GM23248 (cell line): ENCODE results near the gene STK24. TPM values are rescaled to one million over a fixed set of nuclear protein-coding genes. Genes with fewer than 3 reads are reported as not detected.

Source experiments
- DNase-seq: peaks from one replicate; pipeline ENCODE4 v3.0.0-alpha.2; 2015
- H2AFZ ChIP-seq: fragments of 200-600 bp; sonication (generic); 2 replicates; pipeline ENCODE4 v1.6.1; 2016; ENCODE audit warnings: antibody characterized with exemption
- H3F3A ChIP-seq: fragments of 200-600 bp; sonication (generic); 2 replicates; pipeline ENCODE4 v1.6.1; 2016; ENCODE audit warnings: mild to moderate bottlenecking, antibody characterized with exemption, mixed run types; ENCODE audit not compliant: insufficient read depth
- H3K27ac ChIP-seq: fragments of 200-600 bp; sonication (generic); 2 replicates; pipeline ENCODE4 v1.5.1; 2016; ENCODE audit warnings: mild to moderate bottlenecking
- H3K27me3 ChIP-seq: fragments of 200-600 bp; sonication (generic); replicated peaks from 2 replicates; pipeline ENCODE4 v1.6.1; 2016; ENCODE audit warnings: mild to moderate bottlenecking; ENCODE audit not compliant: insufficient read depth
- H3K36me3 ChIP-seq: fragments of 200-600 bp; sonication (generic); 2 replicates; pipeline ENCODE4 v1.6.1; 2016; ENCODE audit warnings: low read depth, mild to moderate bottlenecking
- H3K4me1 ChIP-seq: fragments of 200-600 bp; sonication (generic); 2 replicates; pipeline ENCODE4 v1.6.1; 2016; ENCODE audit warnings: mild to moderate bottlenecking; ENCODE audit not compliant: insufficient read depth
- H3K4me2 ChIP-seq: fragments of 200-600 bp; sonication (generic); one replicate; pipeline ENCODE4 v1.6.1; 2016; ENCODE audit warnings: mild to moderate bottlenecking; ENCODE audit not compliant: unreplicated experiment
- H3K4me3 ChIP-seq: fragments of 200-600 bp; sonication (generic); 2 replicates; pipeline ENCODE4 v1.5.1; 2016; ENCODE audit warnings: mild to moderate bottlenecking
- H3K79me2 ChIP-seq: fragments of 200-600 bp; sonication (generic); 2 replicates; pipeline ENCODE4 v1.6.1; 2016; ENCODE audit warnings: mild to moderate bottlenecking; ENCODE audit not compliant: insufficient read depth
- H3K9ac ChIP-seq: fragments of 200-600 bp; sonication (generic); 2 replicates; pipeline ENCODE4 v1.6.1; 2016; ENCODE audit warnings: mild to moderate bottlenecking
- H3K9me2 ChIP-seq: fragments of 200-600 bp; sonication (generic); 2 replicates; pipeline ENCODE4 v1.6.1; 2016; ENCODE audit warnings: mixed run types, mild to moderate bottlenecking, moderate library complexity; ENCODE audit not compliant: insufficient read depth
- H3K9me3 ChIP-seq: fragments of 200-600 bp; sonication (generic); one replicate; pipeline ENCODE4 v1.6.1; 2017; ENCODE audit warnings: low read depth
- H4K20me1 ChIP-seq: fragments of 200-600 bp; sonication (generic); 2 replicates; pipeline ENCODE4 v1.6.0; 2016; ENCODE audit not compliant: insufficient read depth
- EZH2 ChIP-seq: fragments of 200-600 bp; sonication (generic); IDR thresholded peaks from 2 replicates; pipeline ENCODE4 v1.6.1; 2018; ENCODE audit warnings: antibody characterized with exemption, mild to moderate bottlenecking; ENCODE audit not compliant: insufficient read depth, poor library complexity, severe bottlenecking
- EZH2phosphoT487 ChIP-seq: fragments of 200-600 bp; sonication (generic); IDR thresholded peaks from 2 replicates; pipeline ENCODE4 v1.6.1; 2018; ENCODE audit warnings: antibody characterized with exemption, moderate library complexity, mild to moderate bottlenecking, low read depth; ENCODE audit not compliant: insufficient read depth
- WGBS, 2 experiments: methylation state at CpG; one replicate each; pipeline ENCODE4 v1.1.6; 2015 to 2017; ENCODE audit warnings: low lambda C conversion rate in 2 of 2, low coverage in 1 of 2; ENCODE audit errors: missing lambda C conversion rate in 2 of 2; 5-methylcytosine and 5-hydroxymethylcytosine counted together
- in situ Hi-C: fragments of 300-500 bp; cut with MboI; formaldehyde crosslinking; loops from 2 replicates; pipeline ENCODE4 v1.15.0; 2020
- polyA plus RNA-seq: library from polyadenylated mRNA; unstranded; fragments of >200 nt; fragmentation: Nextera tagmentation; extraction: Ambion mirVana; gene quantifications from 2 replicates; pipeline ENCODE4 v1.2.1, GENCODE V29; 2016
- total RNA-seq: library from RNA; depleted of rRNA; stranded (reverse); fragments of >200 nt; shearing (Covaris generic); gene quantifications from 2 replicates; pipeline ENCODE4 v1.2.3, GENCODE V29; 2014

STK24 gene
- total and polyA plus RNA-seq, 2 experiments from 2014 or later = 11.1 to 72.4 TPM

DNA sequence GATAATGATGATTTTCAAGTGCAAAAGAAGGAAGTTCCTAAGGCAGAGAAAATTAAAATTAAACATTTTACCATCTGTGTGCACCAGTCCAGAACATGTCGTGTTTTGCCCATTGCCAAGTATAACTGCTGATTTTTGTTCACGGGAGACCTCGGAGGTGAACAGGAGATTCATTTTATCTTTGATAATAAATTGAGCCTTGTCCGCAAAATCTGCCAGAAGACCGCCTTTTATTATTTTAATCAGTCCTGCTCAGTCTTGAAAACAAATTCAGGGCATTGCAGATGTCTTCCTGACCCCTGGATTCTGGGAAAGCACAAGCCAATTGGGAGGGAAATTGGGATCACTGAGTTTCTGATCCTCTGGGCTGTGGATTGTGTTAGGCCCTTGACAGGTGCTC lies 165.9 kb downstream of the STK24 start:
- Histone ChIP-seq H3K79me2 (no peaks in the 10 kb centered on the region), H3K4me1 (no peaks in the 10 kb centered on the region), H3K4me3 (no peak overlapping the region), H2AFZ (no peak overlapping the region), H3K9ac (no peak overlapping the region), H3F3A (no peaks in the 10 kb centered on the region), H3K9me2 (no peaks in the 10 kb centered on the region), H3K4me2 (no peak overlapping the region), H3K9me3 (no peaks in the 10 kb centered on the region), H3K27me3 (no peaks in the 10 kb centered on the region), H3K27ac (no peak overlapping the region), H4K20me1 (no peaks in the 10 kb centered on the region), H3K36me3 (peaks cover 19% of the 10 kb centered on the region; the same call in 1 of the 2 replicates)
- in situ Hi-C loops = loop anchor here (25.0 kb wide), 1 partner anchor 374 kb away; no protein-coding TSS in a partner anchor
- DNase-seq = no peak
- TF ChIP-seq EZH2phosphoT487 (no peak), EZH2 (no peak)
- 76 to 87% methylated on average over 5 of the region's 5 CpGs for WGBS, 2 experiments

DNA sequence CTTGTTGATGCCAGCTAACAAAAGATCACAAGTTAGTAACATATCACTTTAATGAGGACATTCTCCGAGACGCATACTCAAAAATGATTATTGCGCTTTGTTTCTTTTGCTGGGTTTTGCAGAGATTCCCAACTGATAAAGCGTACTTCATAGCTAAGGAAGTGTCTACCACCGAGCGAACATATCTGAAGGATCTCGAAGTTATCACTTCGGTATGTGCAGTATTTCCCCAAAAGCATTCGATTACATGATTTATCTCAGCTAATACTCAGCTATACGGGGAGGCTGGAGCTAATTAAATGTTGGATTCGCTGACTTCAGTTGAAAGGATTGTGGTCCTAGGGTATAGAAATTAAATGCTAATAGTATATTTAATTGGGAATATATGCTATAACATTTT lies 166.3 kb downstream of the STK24 start:
- peaks cover 15% of the 10 kb centered on the region; the same call in 1 of the 2 replicates for H3K36me3 ChIP-seq
- no peaks in the 10 kb centered on the region for H3K9me3 ChIP-seq
- H3K9ac ChIP-seq = no peak overlapping the region
- no peaks in the 10 kb centered on the region for H4K20me1 ChIP-seq
- TF ChIP-seq EZH2 (no peak), EZH2phosphoT487 (no peak)
- no peaks in the 10 kb centered on the region for H3K27me3 ChIP-seq
- WGBS, 2 experiments = 93 to 96% methylated on average over 11 of the region's 11 CpGs
- H3K4me2 ChIP-seq = no peak overlapping the region
- DNase-seq = no peak
- in situ Hi-C loops = loop anchor here (25.0 kb wide), 1 partner anchor 373 kb away; no protein-coding TSS in a partner anchor
- no peaks in the 10 kb centered on the region for H3F3A ChIP-seq
- H3K4me3 ChIP-seq = no peak overlapping the region
- H3K4me1 ChIP-seq = no peaks in the 10 kb centered on the region
- no peaks in the 10 kb centered on the region for H3K79me2 ChIP-seq
- H3K9me2 ChIP-seq = no peaks in the 10 kb centered on the region
- no peak overlapping the region for H2AFZ ChIP-seq
- H3K27ac ChIP-seq = no peak overlapping the region

DNA sequence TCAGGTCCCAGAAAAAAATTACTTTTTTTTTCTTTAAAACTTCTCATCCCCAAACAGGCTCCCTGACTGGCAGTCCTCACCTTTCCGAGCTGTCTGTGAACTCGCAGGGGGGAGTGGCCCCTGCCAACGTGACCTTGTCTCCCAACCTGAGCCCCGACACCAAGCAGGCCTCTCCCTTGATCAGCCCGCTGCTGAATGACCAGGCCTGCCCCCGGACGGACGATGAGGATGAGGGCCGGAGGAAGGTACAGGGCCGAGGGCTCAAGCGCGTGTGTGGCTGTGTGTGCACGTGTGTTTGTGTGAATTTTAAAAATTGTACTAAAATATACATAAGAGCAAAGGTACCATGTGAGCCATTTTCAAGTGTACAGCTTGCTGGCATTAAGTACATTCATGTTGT lies 167.6 kb downstream of the STK24 start:
- peaks cover 14% of the 10 kb centered on the region; the same call in 1 of the 2 replicates for H3K36me3 ChIP-seq
- no peaks in the 10 kb centered on the region for H3K9me2 ChIP-seq
- no peak overlapping the region for H3K27ac ChIP-seq
- TF ChIP-seq EZH2 (no peak), EZH2phosphoT487 (no peak)
- H4K20me1 ChIP-seq = no peaks in the 10 kb centered on the region
- no peaks in the 10 kb centered on the region for H3K4me1 ChIP-seq
- no peaks in the 10 kb centered on the region for H3K27me3 ChIP-seq
- H3F3A ChIP-seq = no peaks in the 10 kb centered on the region
- in situ Hi-C loops = loop anchor here (25.0 kb wide), 1 partner anchor 372 kb away; no protein-coding TSS in a partner anchor
- no peak for DNase-seq
- H3K9ac ChIP-seq = no peak overlapping the region
- WGBS, 2 experiments = 97 to 99% methylated on average over 12 to 13 of the region's 13 CpGs
- no peak overlapping the region for H3K4me3 ChIP-seq
- no peaks in the 10 kb centered on the region for H3K9me3 ChIP-seq
- H3K4me2 ChIP-seq = no peak overlapping the region
- H2AFZ ChIP-seq = no peak overlapping the region
- no peaks in the 10 kb centered on the region for H3K79me2 ChIP-seq

DNA sequence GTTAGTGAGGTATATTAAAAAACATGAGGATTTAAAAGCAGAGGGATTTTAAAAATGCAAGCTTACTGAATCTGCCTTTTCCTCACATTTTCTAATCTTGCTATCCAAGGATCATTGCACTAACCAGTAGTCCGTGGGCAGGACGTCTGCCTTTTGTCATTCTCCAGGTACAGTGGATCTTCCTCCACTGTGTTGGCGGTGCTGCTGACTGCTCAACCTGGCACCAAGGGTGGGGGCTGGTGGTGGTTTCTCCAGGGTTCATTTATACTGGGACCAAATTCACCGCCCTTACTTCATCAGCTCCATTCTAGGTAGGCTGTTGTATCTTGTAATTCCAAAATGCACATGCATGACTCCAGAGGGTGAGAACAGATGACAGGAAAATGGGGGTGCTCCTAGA lies 169.3 kb downstream of the STK24 start:
- 93 to 94% methylated on average over 4 of the region's 4 CpGs for WGBS, 2 experiments
- no peaks in the 10 kb centered on the region for H3K4me1 ChIP-seq
- H4K20me1 ChIP-seq = no peaks in the 10 kb centered on the region
- no peak overlapping the region for H3K4me3 ChIP-seq
- H3K27me3 ChIP-seq = no peaks in the 10 kb centered on the region
- DNase-seq = no peak
- H2AFZ ChIP-seq = no peak overlapping the region
- in situ Hi-C loops = loop anchor here (25.0 kb wide), 1 partner anchor 370 kb away; no protein-coding TSS in a partner anchor
- no peak overlapping the region for H3K4me2 ChIP-seq
- no peaks in the 10 kb centered on the region for H3K79me2 ChIP-seq
- H3K9ac ChIP-seq = no peak overlapping the region
- H3K9me3 ChIP-seq = no peaks in the 10 kb centered on the region
- H3F3A ChIP-seq = no peaks in the 10 kb centered on the region
- peaks cover 18% of the 10 kb centered on the region; the same call in 1 of the 2 replicates for H3K36me3 ChIP-seq
- H3K9me2 ChIP-seq = no peaks in the 10 kb centered on the region
- no peak overlapping the region for H3K27ac ChIP-seq
- TF ChIP-seq EZH2phosphoT487 (no peak), EZH2 (no peak)
